Hypothalamus (tissue), 51 donors: ENCODE measurements around the gene SKAP1.

ENCODE experiments used
- DNase-seq, 51 donors: peaks; one replicate each; lab custom pipeline; 2025; lab: John Stamatoyannopoulos, UW

SKAP1 gene

DNA sequence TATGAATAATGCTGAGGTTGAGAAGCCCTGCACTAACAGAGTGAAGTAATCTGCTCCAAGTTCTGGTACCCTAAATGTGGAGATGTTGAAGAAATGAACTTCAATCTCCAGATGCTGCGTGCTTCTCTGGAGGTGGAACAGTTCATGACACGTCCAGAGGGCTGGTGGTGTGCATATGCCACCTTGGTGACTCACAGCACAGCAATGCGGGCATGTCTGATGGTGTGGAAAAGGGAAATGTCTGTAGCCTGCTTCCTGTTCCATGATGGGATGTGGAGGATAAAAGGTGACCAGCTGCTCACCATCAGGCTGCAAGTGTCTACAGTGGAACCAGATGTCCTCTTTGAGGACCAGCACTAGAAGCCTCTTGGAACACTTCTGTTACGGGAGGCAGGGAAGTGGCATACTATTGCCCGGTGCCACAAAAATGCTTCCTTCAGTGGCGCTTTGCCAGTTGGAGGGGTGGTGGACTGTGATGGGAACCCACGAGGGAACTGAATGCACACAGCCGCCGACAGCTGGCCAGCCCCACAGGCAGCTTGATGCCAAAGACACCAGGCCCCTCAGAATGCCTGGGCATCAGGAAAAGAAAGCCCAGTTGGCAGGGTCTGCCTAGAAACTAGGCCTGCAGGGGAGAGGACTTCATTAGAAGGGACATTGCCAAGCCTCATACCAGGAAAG is 302.5 kb downstream of the SKAP1 start:
- peak in 5 of 51 donors; percentile 10 to 31 (median 19) for DNase-seq

DNA sequence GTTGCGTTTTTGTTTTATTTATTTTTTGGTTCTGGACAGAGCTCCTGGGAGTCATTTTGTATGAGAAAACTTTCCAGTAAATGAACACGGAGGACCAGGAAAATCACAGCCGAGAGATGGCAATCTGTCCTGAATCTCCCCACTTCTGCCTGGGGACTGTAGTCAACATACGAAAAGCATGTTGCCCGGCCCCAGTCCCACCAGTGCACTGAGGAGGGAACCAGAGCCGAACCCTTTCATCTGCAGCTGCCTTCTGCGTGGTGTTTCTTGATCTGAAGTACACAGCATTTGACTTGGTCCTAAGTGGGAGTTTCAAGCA is 303.5 kb downstream of the SKAP1 start:
- DNase-seq, result no peak

DNA sequence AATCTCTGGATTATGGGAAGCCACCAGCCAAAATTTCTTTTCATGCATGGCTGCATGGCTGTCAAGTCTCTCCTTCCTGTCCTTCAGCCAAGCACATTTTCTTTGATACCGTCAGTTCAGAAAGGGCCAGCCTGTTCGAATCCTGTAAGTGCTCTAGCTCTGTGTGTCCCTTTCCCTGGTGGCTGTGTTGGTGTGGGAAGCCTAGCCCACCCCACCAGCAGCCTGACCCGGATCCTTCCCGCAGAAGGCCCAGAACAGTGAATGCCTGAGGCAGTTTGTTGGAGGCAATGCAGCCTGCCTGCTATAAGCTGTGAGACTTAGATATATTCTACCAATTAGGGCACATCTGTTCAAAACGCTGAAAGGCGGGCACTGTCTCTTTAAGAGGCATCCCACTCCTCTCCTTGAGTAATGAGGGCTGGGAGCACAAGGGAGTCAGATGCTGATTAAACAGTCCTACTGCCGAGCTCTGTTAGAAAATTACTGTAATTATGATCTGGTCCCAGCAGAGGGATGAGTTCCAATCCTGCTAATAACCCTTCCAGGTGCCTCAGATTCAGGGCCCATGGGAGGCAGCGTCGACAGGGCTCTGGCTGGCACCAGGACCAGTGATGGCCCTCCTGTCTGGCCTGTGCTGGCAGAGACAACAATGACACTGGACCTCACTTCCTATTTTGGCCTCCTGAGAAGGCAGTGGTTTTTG is 304.0 kb downstream of the SKAP1 start:
- no peak for DNase-seq

DNA sequence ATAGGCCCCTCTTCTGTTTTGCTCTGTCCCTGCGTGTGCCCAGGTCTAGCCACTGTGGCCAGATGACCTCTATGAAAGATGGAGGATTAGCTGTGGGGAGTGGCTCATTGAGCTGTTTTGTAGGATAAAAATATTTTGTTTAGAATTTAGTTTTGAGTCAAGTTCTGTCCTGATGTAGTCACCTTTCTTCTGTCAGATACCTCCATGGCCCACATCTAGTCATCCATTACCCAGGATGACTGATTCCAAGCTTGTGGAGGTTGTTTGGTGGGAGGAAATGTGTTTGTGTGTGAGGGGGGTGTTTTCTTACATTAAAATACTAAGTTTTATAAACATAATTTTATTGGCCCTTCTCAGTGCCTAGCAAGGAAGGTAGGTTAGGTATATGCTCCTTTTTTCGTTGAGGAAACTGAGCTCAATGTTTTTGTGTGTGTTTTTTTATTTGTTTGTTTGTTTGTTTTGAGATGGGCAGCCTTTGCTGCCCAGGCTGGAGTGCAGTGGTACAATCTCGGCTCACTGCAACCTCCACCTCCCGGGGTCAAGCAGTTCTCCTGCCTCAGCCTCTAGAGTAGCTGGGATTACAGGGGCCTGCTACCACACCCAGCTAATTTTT is 306.1 kb downstream of the SKAP1 start:
- no peak for DNase-seq

DNA sequence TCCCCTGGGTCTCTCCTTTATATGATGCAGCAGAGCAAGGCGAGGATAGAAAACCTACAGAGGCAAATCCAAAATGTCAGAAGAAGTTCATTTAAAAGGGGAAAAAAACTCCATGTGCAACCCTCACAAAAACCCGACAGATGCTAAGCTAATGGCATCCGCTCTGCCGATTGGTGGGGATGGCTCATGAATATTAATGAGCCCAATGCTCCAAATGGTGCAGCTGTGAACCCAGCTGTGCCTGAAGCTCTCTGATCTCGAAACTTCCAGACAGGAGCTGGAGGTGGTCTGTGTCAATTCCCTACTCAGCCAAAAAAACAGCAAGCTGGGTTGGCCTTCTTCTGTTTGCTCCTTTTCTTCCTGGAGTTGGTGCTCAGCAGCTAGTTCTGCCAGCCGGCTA is 306.9 kb downstream of the SKAP1 start:
- DNase-seq, result peak in 31 of 51 donors; percentile 7 to 78 (median 48)

DNA sequence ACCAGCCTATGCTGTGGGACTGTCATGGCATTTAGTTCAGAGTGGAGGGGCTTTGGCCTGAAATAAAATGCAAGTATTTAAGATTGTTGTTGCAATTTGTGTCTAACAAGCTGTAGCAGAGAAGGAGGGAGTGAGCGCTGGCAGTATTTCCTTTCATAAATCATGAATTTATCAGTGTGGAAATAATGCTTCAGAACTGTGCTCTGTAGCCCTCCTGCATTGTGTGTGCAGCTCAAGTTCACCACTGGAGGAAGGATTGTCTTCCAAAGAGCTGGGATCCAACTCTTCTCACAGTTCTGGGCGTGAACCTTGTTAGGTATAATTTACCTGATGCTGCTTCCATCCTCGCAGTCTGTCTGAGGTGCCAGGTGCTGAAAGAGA is 307.4 kb downstream of the SKAP1 start:
- DNase-seq, result no peak

DNA sequence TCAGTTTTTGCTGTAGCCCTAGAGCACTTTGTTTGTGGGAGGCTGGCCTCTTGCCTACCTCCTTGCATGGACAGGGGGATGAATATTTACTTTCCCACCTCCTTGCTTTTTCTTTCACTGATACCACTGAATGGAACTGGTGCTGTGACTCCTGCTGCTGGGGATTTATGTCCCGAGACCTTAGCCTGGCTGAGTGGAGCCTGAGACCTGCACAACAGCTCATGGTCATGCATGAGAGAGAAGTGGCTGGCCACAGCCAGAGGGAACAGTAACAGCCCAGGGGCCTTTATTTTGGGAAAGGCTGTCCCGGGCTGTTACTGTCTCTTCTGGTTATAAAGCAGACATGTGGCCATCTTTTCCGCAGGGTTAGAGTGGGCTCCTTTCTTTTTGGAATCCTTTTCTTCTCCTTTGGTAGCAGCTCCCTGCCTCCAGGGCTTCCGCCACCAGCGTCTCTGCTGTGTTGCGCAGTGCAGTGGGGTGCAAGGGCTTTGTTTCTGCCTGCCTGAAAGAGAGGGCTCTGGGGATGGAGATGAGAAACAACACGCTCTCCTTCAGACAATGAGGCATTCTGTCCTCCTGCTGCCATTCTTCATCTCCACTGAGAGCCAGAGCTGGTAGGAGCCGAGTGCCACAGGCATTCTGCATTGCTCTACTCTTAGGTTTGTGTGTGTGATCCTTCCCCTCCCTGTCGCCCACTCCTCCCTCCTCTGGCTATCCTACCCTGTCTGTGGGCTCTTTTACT is 307.9 kb downstream of the SKAP1 start:
- peak in 21 of 51 donors; percentile 15 to 71 (median 38) for DNase-seq

DNA sequence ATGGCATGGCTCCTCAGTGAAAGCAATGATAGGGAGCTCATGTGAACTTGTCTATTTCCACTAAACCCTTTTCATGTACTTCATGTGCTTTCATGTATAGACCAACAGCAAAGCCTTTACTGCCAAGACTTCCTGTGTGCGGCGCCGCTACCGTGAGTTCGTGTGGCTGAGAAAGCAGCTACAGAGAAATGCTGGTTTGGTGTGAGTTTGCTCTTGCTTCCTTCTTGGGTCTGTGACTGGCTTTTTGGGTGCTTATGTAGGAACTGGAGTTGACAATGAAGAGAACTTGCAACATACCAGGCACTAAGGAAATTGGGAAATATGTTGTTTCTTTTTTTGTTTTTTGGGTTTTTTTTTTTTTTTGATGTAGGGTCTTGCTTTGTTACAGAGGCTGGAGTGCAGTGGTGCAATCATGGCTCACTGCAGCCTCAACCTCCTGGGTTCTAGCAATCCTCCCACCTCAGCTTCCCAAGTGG is 316.8 kb downstream of the SKAP1 start:
- peak in 1 of 51 donors; percentile 9 for DNase-seq

DNA sequence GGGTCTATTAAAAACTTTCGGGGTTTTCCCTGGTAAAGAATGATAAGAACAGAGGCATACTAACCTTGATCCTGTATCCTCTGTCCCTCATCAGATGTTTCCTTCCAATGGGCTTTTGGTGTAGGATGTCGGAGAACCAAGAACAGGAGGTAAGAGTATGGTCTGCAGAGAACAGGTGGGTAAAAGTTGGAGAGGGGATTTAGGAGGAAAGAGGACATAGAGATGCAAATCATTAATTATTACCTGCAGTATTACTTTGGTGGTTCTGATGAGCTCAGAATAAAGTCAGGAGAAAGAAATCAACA is 318.1 kb downstream of the SKAP1 start:
- no peak for DNase-seq

DNA sequence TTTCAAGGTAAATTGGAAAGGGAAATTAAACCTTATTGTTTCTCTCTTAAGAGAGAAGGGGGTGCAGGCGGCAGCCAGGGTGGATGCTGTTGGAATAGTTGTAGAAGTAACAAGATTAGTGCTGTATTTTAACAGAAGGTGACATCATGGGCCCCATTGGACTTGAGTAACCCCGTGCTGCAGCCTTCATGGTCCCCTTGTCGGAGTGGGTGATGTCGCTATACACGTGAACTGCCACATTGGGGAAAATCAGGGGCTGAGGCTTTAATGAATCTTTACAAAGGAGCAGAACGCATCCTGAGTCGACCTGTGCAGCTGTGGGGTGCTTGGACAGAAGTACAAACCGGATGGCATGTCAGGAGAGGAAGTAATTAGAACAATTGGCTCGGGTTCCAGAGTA is 319.3 kb downstream of the SKAP1 start:
- no peak for DNase-seq

DNA sequence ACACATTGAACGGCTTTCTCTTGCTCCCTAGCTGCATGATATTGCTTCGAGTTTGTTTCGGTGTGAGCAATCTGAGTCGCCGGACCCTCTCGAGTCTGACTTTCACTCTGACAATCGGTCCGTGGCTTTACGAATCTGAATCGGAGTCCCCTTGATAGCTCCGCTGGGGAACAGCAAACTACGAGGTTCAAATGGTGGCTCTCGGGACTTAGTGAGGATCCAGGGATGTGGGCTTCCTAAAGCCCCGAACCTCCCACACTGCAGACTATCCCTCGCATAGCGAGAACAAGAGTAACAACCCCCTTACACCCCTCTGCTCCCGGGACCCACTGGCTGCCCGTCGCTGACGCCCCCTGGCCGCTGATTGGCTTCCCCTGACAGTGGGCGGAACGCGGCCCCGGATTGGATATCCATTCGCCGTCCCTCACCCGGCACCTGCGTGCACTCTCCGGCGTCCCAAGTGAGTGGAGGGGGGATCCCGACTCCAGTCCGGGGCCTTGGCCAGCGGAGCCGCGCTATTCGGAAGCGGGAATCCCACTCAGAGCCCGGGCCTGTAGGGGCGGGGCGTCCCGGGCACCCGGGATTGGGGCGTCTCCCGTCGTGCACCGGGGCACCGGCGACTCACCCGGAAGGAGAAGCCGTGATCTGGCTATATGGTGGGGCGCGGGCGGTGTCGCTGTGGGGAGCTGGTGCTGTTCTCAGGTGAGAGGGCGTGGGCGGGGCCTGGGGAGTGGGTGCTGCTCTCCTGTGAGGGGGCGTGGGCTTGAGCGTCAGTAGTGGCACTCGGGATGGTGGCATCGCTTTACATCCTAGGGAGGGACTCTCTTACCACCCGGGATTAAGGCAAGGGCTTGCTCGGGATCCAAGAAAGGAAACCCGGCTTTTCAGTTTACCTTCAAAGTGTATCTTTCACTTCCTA is 322.6 kb downstream of the SKAP1 start, which contains the start of gene SNX11:
Gene SNX11 (plus strand): TSS at position 630 of the 919 bp plus-strand sequence. CDS start 4,278 bp downstream, outside the sequence.
- peak; percentile 69 to 100 (median 92) for DNase-seq

DNA sequence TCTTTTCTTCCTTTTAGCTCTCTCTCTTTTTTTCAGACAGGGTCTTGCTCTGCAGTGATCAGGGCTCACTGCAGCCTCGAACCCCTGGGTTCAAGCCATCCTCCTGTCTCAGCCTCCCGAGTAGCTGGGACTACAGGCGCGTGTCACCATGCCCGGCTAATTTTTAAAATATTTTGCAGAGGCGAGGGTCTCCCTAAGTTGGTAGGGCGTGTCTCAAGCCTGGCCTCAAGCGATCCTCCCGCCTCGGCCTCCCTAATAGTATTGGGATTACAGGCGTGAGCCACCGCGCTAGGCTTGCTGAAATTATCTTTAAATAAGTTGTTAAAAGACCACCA is 323.2 kb downstream of the SKAP1 start:
- no peak for DNase-seq

DNA sequence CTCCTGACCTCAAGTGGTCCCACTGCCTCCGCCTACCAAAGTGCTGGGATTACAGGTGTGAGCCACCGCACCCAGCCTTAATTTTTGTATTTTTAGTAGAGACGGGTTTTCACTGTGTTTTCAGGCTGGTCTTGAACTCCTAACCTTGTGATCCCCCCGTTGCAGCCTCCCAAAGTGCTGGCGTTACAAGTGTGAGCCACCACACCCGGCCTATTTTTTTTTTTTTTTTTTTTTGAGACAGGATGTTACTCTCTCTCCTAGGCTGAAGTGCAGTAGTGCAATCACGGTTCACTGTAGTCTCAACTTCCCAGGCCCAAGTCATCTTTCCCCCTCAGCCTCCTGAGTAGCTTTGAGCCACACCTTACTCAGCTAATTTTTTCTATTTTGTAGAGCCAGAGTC is 325.6 kb downstream of the SKAP1 start:
- DNase-seq, result no peak

DNA sequence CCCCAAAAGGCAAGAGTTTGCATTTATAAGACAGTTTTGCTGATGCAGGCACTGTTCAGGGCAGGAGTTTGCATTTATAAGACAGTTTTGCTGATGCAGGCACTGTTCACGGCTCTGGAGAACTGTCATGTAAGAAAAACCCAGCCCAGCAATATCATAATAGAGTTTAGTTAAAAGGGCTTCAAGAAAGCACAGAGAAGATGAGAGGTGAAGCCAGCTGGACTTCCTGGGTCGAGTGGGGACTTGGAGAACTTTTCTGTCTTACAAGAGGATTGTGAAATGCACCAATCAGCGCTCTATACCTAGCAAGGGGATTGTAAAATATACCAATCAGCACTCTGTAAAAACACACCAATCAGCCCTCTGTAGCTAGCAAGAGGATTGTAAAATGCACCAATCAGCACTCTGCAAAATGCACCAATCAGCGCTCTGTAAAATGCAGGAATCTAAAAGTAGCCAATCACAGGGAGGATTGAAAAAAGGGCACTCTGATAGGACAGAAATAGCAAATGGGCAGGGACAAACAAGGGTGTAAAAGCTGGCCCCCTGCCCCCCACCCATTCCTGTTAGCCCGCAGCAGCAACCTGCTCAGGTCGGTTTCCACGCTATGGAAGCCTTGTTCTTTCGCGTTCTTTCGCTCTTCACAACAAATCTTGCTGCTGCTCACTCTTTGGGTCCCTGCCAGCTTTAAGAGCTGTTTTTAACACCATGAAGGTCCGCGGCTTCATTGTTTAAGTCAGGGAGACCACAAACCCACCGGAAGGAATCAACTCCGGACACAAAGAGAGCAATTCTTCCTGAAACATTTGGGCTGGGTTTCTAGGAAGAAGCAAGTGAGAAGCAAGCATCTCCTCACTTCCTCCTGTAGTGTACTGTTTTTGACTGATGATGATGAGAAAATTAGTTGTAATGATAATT is 327.0 kb downstream of the SKAP1 start:
- DNase-seq, result peak in 1 of 51 donors; percentile 4

DNA sequence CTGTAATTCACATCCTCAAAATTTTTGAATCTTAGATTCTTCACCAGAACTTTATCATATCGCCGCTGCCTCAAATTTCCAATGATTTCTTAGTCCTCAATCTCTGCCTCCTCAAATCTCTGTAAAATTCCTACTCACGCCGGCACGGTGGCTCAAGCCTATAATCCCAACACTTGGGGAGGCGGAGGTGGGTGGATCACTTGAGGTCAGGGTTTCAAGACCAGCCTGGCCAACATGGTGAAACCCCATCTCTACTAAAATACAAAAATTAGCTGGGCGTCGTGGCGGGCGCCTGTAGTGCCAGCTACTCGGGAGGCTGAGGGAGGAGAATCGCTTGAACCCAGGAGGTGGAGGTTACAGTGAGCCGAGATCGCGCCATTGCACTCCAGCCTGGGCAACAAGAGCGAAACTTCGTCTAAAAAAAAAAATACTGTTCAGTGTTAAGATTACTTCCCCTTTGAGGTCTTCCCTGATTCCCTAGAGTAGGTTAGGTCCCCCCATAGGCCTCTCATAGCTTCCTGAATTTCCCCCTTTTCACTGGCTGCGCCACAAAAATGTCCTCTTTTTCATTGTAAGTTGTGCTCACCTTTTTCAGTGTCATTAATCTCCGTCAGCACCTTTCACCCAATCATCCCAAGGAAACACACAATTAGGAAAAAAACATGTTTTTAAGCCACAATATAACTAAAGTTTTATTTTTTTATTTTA is 327.8 kb downstream of the SKAP1 start:
- DNase-seq, result no peak

DNA sequence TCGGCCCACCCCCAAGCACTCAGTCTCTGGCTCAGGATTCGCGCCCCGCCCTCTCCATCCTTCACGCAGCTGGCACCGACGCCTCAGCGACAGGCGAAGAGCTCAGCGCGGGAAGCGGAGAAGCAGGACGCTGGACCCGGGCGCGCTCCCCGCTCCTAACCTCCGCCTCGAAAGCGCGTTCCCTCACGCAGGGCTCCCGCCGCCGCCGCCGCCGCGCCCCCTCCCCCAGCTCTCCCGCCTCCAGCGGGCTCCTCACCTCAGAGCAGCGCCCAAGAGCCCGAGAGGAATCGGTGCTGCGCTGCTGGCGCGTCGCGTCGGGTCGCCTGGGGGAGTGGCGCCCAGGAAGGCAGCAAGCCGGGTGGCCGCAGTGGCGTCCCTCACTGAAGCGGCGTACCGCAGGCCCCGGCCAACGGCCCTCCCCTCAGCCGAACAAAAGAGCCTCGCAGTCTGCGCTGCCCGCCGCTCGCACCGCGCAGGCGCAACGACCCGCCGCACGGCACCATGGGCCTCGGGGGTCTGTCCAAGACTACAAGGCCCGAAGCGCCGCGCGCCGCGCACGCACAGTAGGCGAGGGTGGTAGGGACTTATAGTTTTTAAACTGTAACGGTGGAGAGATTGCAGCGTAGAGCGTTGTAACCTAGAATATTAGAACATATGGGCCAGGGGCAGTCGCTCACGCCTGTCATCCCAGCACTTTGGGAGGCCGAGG is 328.8 kb downstream of the SKAP1 start, which contains the start of gene CBX1:
Gene CBX1 (minus strand): TSS at position 467 of the 709 bp plus-strand sequence. CDS start 24,474 bp downstream, outside the sequence.
- DNase-seq, result peak; percentile 58 to 97 (median 90)

DNA sequence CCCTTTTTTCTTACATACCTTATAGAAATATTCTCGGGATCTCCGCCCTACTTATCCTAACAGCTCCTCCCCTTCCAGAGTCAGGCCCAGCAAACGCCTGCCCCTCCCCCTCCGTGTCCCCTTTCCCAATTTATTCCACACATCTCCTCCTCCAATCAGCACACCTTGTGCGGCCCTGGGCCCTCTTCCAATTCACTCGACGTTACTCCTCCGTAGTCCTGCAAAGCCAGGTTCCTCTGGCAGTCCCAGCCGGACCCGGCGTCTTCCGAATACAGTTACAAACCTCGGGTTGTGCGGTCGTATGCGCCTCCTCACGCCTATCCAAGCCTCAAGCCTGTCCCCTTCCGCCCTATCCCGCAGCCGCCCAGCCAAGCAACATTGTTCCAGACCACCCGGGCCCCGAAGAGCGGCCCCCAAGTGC is 329.4 kb downstream of the SKAP1 start:
- DNase-seq, result peak in 20 of 51 donors; percentile 20 to 75 (median 50)

DNA sequence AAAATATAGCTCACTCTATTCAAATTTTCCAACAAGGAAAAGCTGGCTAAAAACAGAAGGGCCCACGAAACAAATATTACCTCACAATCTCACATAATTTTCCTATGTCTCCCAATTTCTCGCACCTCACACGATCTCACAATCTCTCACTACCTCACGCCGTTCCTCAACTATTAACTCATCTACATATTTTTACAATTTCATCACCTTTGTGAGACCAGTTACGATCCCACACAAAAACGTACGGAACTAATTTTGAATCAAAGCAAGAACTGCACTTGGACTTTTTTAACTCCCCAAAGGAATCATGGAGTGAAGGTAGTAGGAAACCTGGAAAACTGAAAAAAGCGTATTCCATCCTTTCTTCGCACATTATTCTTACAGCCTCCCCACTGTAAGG is 329.9 kb downstream of the SKAP1 start:
- no peak for DNase-seq
